Fibroblast of mammary gland (primary cell): Measurements from ENCODE around the gene HIVEP3.
A peak's percentile ranks its signal among the peaks of the same experiment; 100 is the strongest.

ENCODE experiments used
- DNase-seq: peaks from one replicate; pipeline ENCODE4 v3.0.0-alpha.2; 2010; ENCODE audit warnings: low read depth
- H3K4me3 ChIP-seq: 2 replicates; pipeline ENCODE4 v1.5.1; 2011; ENCODE audit warnings: low read depth, mild to moderate bottlenecking, low read length, moderate library complexity; ENCODE audit not compliant: control insufficient read depth
- CTCF ChIP-seq: conservative IDR thresholded peaks from 2 replicates; pipeline ENCODE4 v1.5.1; 2011; ENCODE audit warnings: low read depth, low read length, inconsistent platforms; ENCODE audit not compliant: control insufficient read depth, insufficient read depth

The HIVEP3 gene

DNA sequence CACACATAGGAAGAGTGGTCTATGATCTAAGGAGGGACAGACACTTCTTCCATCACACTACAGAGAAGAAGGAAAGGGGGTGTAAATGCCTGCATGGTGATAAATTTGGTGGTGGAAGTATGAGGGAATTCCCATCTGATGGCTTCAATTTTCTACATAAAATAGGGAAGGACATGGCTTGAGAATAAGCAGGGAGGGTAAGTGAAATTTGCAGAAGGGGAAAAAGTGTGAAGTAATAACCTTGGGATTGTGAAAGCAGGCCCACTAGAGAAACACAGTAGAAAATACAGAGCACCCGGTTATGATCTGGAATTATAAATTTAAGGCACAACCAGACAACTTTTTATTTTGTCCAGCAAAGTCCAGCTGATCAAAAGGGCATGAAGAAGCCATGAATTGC is 22.7 kb upstream of the HIVEP3 start:
- TF ChIP-seq CTCF = no peak
- no peak for DNase-seq
- H3K4me3 ChIP-seq = no peak overlapping the region

- TF ChIP-seq CTCF = no peak
- H3K4me3 ChIP-seq = no peak overlapping the region
Observed at GRCh38 chr1:41939194-41939593, 20.5 kb upstream of the HIVEP3 start.

GRCh38 chr1:41936107-41936506 is 17.4 kb upstream of the HIVEP3 start:
- no peak for TF ChIP-seq CTCF
- no peak overlapping the region for H3K4me3 ChIP-seq
- peak; percentile 74 for DNase-seq

More at GRCh38 chr1:41939194-41939593, 20.5 kb upstream of the HIVEP3 start:
- DNase-seq = no peak

DNA sequence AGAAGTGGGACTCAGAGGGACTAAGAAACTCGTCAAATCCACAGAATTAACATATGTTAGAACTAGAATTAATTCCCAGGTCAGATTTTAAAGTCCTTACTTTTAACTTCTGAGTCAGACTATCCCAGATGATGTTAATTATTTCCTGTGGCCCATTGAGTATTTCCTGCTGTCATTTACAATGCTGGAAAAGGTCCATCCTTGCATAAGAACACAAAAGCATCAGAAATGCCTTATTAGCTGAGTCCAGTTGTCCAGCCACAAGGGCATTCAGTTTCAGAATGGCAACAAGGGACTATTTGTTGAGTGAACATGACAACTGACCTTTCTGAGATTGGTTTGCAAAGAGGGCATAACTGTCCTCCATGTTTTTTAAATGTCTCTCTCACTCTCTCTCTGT is 16.5 kb upstream of the HIVEP3 start:
- H3K4me3 ChIP-seq = no peak overlapping the region
- TF ChIP-seq CTCF = no peak
- DNase-seq = peak; percentile 72

DNA sequence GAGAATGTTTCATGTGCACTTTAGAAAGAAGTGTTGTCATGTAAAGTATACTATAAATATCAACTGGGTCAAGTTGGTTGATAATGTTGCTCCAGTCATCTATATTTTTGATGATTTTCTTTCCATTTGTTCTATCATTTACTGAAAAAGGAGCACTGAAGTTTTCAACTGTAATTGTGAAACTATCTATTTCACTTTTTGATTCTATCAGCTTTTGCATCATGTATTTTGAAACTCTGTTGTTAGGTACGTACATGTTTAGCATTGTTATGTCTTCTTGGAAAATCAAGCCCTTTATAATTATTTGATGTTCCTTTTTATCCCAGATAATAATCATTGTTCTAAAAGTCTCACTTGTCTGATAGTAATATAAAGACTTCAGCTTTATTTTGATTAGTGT is 14.4 kb upstream of the HIVEP3 start:
- no peak overlapping the region for H3K4me3 ChIP-seq
- no peak for DNase-seq
- no peak for TF ChIP-seq CTCF

GRCh38 chr1:41931578-41931977 is 12.9 kb upstream of the HIVEP3 start:
- DNase-seq = no peak
- no peak overlapping the region for H3K4me3 ChIP-seq
- TF ChIP-seq CTCF = no peak

DNA sequence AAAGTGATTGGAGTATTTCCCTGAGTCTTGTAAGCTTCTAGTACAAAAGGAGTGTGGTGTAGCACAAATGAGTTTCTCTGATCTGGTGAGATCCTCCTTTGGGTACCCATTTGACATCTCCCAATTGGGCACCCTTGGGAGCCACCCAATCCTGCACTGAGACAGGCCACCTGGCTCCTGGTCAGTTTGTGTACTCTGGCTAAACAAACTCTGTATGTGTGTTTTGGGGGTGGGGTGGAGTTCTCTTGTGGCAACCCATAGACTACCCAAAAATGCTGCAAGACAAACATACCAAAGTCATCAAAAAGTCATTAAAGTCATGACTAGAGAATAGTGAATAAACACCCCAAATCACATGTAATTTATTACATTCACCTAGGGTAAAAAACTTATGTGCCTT is 8.4 kb upstream of the HIVEP3 start:
- TF ChIP-seq CTCF = no peak
- no peak for DNase-seq
- H3K4me3 ChIP-seq = no peak overlapping the region
